IMR-90 (cell line): ENCODE results near the gene HOXC10. TPM values are rescaled to one million over a fixed set of nuclear protein-coding genes. Genes with fewer than 3 reads are reported as not detected.

Experiments used
- ATAC-seq: fragments of 200-7000 bp; cut with Tn5 transposase; 2 replicates; pipeline ENCODE4 v1.9.1; 2020; ENCODE audit warnings: low read depth, mild to moderate bottlenecking, moderate library complexity
- BruUV-seq: library from RNA; stranded (reverse); fragments of 400-500 nt; replicated peaks from 2 replicates; lab custom pipeline; 2021; lab: Mats Ljungman, UMichigan
- CTCF ChIA-PET: fragments of 300-600 bp; formaldehyde crosslinking; extraction: SDS; loops from one replicate; lab custom pipeline; 2021; ENCODE audit warnings: antibody characterized with exemption; lab: Yijun Ruan, JAX
- POLR2A ChIA-PET: fragments of 300-600 bp; sonication (Branson Sonifier 250); formaldehyde crosslinking; loops from one replicate; lab custom pipeline; 2022; ENCODE audit warnings: antibody characterized with exemption; ENCODE audit not compliant: unreplicated experiment; lab: Charles Lee
- DNase-seq: peaks from one replicate; pipeline ENCODE4 v3.0.0; 2013
- H2AFZ ChIP-seq: replicated peaks from 2 replicates; pipeline ENCODE3; 2013; ENCODE audit warnings: low read length, mild to moderate bottlenecking; ENCODE audit not compliant: poor library complexity
- H2AK5ac ChIP-seq: 2 replicates; pipeline ENCODE4 v1.6.1; 2013; ENCODE audit warnings: low read depth, low read length, inconsistent platforms
- H2AK9ac ChIP-seq: replicated peaks from 2 replicates; pipeline ENCODE3; 2013; ENCODE audit warnings: mild to moderate bottlenecking, low read depth, low read length, moderate library complexity; ENCODE audit not compliant: poor library complexity
- H2BK120ac ChIP-seq: 2 replicates; pipeline ENCODE4 v1.6.1; 2013; ENCODE audit warnings: low read depth, low read length, inconsistent platforms
- H2BK15ac ChIP-seq: 3 replicates; pipeline ENCODE4 v1.6.1; 2013; ENCODE audit warnings: low read depth, low read length, inconsistent platforms
- H2BK20ac ChIP-seq: 2 replicates; pipeline ENCODE4 v1.6.1; 2013; ENCODE audit warnings: low read depth, mild to moderate bottlenecking, inconsistent platforms, low read length, moderate library complexity
- H2BK5ac ChIP-seq: 2 replicates; pipeline ENCODE4 v1.6.1; 2013; ENCODE audit warnings: mild to moderate bottlenecking, low read depth, low read length, inconsistent platforms; ENCODE audit not compliant: poor library complexity, severe bottlenecking
- H3K14ac ChIP-seq: replicated peaks from 2 replicates; pipeline ENCODE4 v1.6.1; 2013; ENCODE audit warnings: low read depth, low read length, inconsistent platforms
- H3K18ac ChIP-seq: 2 replicates; pipeline ENCODE4 v1.6.1; 2013; ENCODE audit warnings: low read depth, low read length, control low read depth
- H3K23ac ChIP-seq: 2 replicates; pipeline ENCODE4 v1.6.1; 2013; ENCODE audit warnings: low read depth, low read length, inconsistent platforms
- H3K27ac ChIP-seq: 2 replicates; pipeline ENCODE4 v1.5.1; 2013; ENCODE audit warnings: mild to moderate bottlenecking, control low read depth, low read length; ENCODE audit not compliant: insufficient read depth
- H3K27me3 ChIP-seq: 2 replicates; pipeline ENCODE4 v1.6.1; 2013; ENCODE audit warnings: low read length; ENCODE audit not compliant: control insufficient read depth, insufficient read depth
- H3K36me3 ChIP-seq: 2 replicates; pipeline ENCODE4 v1.6.1; 2013; ENCODE audit warnings: low read length, mixed read lengths; ENCODE audit not compliant: control insufficient read depth, insufficient read depth
- H3K4ac ChIP-seq: 2 replicates; pipeline ENCODE4 v1.6.1; 2013; ENCODE audit warnings: low read depth, low read length, inconsistent platforms
- H3K4me1 ChIP-seq: 2 replicates; pipeline ENCODE4 v1.6.1; 2013; ENCODE audit warnings: low read length, mixed read lengths; ENCODE audit not compliant: control insufficient read depth, insufficient read depth
- H3K4me2 ChIP-seq: 2 replicates; pipeline ENCODE4 v1.6.1; 2013; ENCODE audit warnings: low read depth, mild to moderate bottlenecking, control low read depth, low read length, moderate library complexity
- H3K4me3 ChIP-seq: 2 replicates; pipeline ENCODE4 v1.5.1; 2013; ENCODE audit warnings: low read depth, mild to moderate bottlenecking, control low read depth, low read length, moderate library complexity; ENCODE audit not compliant: insufficient read depth
- H3K56ac ChIP-seq: 2 replicates; pipeline ENCODE4 v1.6.1; 2013; ENCODE audit warnings: low read length, inconsistent platforms; ENCODE audit not compliant: insufficient read depth; ENCODE audit errors: extremely low read depth
- H3K79me1 ChIP-seq, 2 experiments: 2 replicates each; pipeline ENCODE4 v1.6.1; 2013; ENCODE audit warnings: low read length in 2 of 2, inconsistent platforms in 1 of 2, low read depth in 1 of 2
- H3K9ac ChIP-seq: 2 replicates; pipeline ENCODE4 v1.6.1; 2013; ENCODE audit warnings: low read depth, low read length, control low read depth
- H3K9me1 ChIP-seq: 2 replicates; pipeline ENCODE4 v1.6.1; 2013; ENCODE audit warnings: low read length, inconsistent platforms; ENCODE audit not compliant: insufficient read depth
- H3K9me3 ChIP-seq: 2 replicates; pipeline ENCODE4 v1.6.1; 2013; ENCODE audit warnings: low read length; ENCODE audit not compliant: control insufficient read depth, insufficient read depth
- H4K20me1 ChIP-seq: 2 replicates; pipeline ENCODE4 v1.6.1; 2013; ENCODE audit warnings: low read length, inconsistent platforms; ENCODE audit not compliant: insufficient read depth
- H4K5ac ChIP-seq: 2 replicates; pipeline ENCODE4 v1.6.1; 2013; ENCODE audit warnings: mild to moderate bottlenecking, low read depth, low read length, control low read depth
- H4K8ac ChIP-seq, 2 experiments: 2 replicates each; pipeline ENCODE4 v1.6.1; 2013; ENCODE audit warnings: low read depth in 2 of 2, low read length in 2 of 2, control low read depth in 1 of 2, inconsistent platforms in 1 of 2
- H4K91ac ChIP-seq: 2 replicates; pipeline ENCODE4 v1.6.1; 2013; ENCODE audit warnings: low read depth, low read length, inconsistent platforms; ENCODE audit not compliant: insufficient read depth
- BHLHE40 ChIP-seq: fragments of 150-350 bp; IDR thresholded peaks from 2 replicates; pipeline ENCODE4 v1.6.1; 2016; ENCODE audit warnings: mild to moderate bottlenecking, low read depth, low read length
- CHD1 ChIP-seq: IDR thresholded peaks from 2 replicates; pipeline ENCODE4 v1.6.1; 2012; ENCODE audit warnings: low read depth, low read length, improper control_type of control experiment
- ELK1 ChIP-seq: fragments of 150-350 bp; IDR thresholded peaks from 2 replicates; pipeline ENCODE4 v1.6.1; 2016; ENCODE audit warnings: low read depth, mild to moderate bottlenecking, low read length, moderate library complexity, borderline replicate concordance
- FOS ChIP-seq: fragments of 150-350 bp; IDR thresholded peaks from 2 replicates; pipeline ENCODE4 v1.6.1; 2016; ENCODE audit warnings: low read depth, low read length
- MAFK ChIP-seq: IDR thresholded peaks from 2 replicates; pipeline ENCODE4 v1.6.1; 2012; ENCODE audit warnings: low read depth, low read length, improper control_type of control experiment
- MAZ ChIP-seq: IDR thresholded peaks from 2 replicates; pipeline ENCODE4 v1.6.1; 2012; ENCODE audit warnings: low read depth, mild to moderate bottlenecking, low read length, improper control_type of control experiment, moderate library complexity, borderline replicate concordance
- NFE2L2 ChIP-seq: fragments of 150-350 bp; IDR thresholded peaks from 2 replicates; pipeline ENCODE4 v1.6.1; 2016; ENCODE audit warnings: low read depth, mild to moderate bottlenecking, low read length
- POLR2A ChIP-seq: IDR thresholded peaks from 2 replicates; pipeline ENCODE4 v1.6.1; 2012; ENCODE audit warnings: mild to moderate bottlenecking, low read depth, low read length
- RAD21 ChIP-seq: IDR thresholded peaks from 2 replicates; pipeline ENCODE4 v1.6.1; 2012; ENCODE audit warnings: low read length, improper control_type of control experiment
- RCOR1 ChIP-seq: IDR thresholded peaks from 2 replicates; pipeline ENCODE4 v1.6.1; 2012; ENCODE audit warnings: mild to moderate bottlenecking, low read length, improper control_type of control experiment; ENCODE audit not compliant: insufficient replicate concordance
- RFX5 ChIP-seq: IDR thresholded peaks from 2 replicates; pipeline ENCODE4 v1.8.0; 2012; ENCODE audit warnings: low read depth, mild to moderate bottlenecking, low read length, moderate library complexity
- SMC3 ChIP-seq: fragments of 150-350 bp; IDR thresholded peaks from 2 replicates; pipeline ENCODE4 v1.6.1; 2016; ENCODE audit warnings: low read depth, mild to moderate bottlenecking, antibody characterized with exemption, low read length, moderate library complexity
- WGBS, 2 experiments: methylation state at CpG; one replicate each; pipeline versions ENCODE4 v1.1.5 to v1.1.7; 2013; ENCODE audit warnings: missing lambda C conversion rate in 2 of 2; ENCODE audit not compliant: insufficient read length in 1 of 2; ENCODE audit errors: extremely low coverage in 2 of 2; 5-methylcytosine and 5-hydroxymethylcytosine counted together
- dilution Hi-C: fragments of 300-500 bp; cut with HindIII; formaldehyde crosslinking; loops from one replicate; pipeline ENCODE4 v1.14.3; 2018; ENCODE audit warnings: low sequenced_read_pairs; ENCODE audit not compliant: unreplicated experiment
- in situ Hi-C: fragments of 300-500 bp; cut with MboI; formaldehyde crosslinking; loops from 3 replicates; pipeline ENCODE4 v1.14.3; 2019; ENCODE audit warnings: low sequenced_read_pairs, inconsistent platforms, mixed read lengths
- intact Hi-C: fragments of 100-400 bp; cut with micrococcal nuclease; formaldehyde crosslinking; loops from 2 replicates; pipeline ENCODE4 v1.10.0; 2022
- polyA plus RNA-seq, 3 experiments: library from polyadenylated mRNA; depleted of rRNA; stranded (reverse); fragments of >200 nt; gene quantifications; 2 replicates each; pipeline ENCODE4 v1.2.3, GENCODE V29; 2012; ENCODE audit warnings: low replicate concordance in 1 of 3
- total RNA-seq: library from RNA; depleted of rRNA; stranded (reverse); fragments of >200 nt; gene quantifications from 2 replicates; pipeline ENCODE4 v1.2.3, GENCODE V29; 2012
- TF ChIP-seq, protein P1 (sequence below): conservative IDR thresholded peaks from 2 replicates; pipeline ENCODE4 v1.5.1; 2012; ENCODE audit warnings: mild to moderate bottlenecking, low read depth, low read length, improper control_type of control experiment
- TF ChIP-seq, protein P2 (sequence below): fragments of 150-350 bp; IDR thresholded peaks from 2 replicates; pipeline ENCODE4 v1.6.1; 2017; ENCODE audit warnings: mild to moderate bottlenecking, antibody characterized with exemption, low read length, low read depth

HOXC10 gene
- total and polyA plus RNA-seq, 2 of the 4 experiments (the other 2 are of a cell fraction), result 0.15 TPM; not detected in 1

DNA sequence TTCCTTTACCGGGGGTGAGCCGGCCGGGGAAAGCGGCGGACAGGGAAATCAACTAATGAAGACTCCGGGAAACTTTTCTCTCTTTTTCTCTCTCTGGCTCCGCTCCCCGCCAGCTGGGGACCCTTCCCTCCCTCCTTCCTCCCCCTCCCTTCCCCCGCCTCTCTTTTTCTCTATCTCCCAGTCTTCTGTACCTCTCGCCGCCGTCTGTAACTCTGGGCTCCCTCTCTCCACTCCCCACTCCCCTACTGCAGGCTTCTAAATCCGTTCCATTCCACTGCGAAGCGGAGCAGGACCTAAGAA lies 18.9 kb upstream of the HOXC10 start:
- no peak overlapping the region for H2AK9ac ChIP-seq
- H3K4me3 ChIP-seq, result no peak overlapping the region
- intact Hi-C loops, result no loop called here
- DNase-seq (no peak), ATAC-seq (no peak)
- no peak overlapping the region for H4K8ac ChIP-seq
- no peak overlapping the region for H3K56ac ChIP-seq
- peaks cover 2% of the 10 kb centered on the region for H3K9me3 ChIP-seq
- BruUV-seq, result no TSS peak
- no peak overlapping the region for H2AK5ac ChIP-seq
- ChIA-PET POLR2A (no interaction called here), CTCF (no interaction called here)
- H3K27ac ChIP-seq, result no peak overlapping the region
- H4K91ac ChIP-seq, result no peak overlapping the region
- TF ChIP-seq RCOR1 (no peak), SMC3 (no peak), MAFK (no peak), MAZ (no peak), CHD1 (no peak), FOS (no peak), BHLHE40 (no peak), POLR2A (no peak), NFE2L2 (no peak), ELK1 (no peak), RAD21 (no peak), RFX5 (no peak)
- TF ChIP-seq, protein P1, sequence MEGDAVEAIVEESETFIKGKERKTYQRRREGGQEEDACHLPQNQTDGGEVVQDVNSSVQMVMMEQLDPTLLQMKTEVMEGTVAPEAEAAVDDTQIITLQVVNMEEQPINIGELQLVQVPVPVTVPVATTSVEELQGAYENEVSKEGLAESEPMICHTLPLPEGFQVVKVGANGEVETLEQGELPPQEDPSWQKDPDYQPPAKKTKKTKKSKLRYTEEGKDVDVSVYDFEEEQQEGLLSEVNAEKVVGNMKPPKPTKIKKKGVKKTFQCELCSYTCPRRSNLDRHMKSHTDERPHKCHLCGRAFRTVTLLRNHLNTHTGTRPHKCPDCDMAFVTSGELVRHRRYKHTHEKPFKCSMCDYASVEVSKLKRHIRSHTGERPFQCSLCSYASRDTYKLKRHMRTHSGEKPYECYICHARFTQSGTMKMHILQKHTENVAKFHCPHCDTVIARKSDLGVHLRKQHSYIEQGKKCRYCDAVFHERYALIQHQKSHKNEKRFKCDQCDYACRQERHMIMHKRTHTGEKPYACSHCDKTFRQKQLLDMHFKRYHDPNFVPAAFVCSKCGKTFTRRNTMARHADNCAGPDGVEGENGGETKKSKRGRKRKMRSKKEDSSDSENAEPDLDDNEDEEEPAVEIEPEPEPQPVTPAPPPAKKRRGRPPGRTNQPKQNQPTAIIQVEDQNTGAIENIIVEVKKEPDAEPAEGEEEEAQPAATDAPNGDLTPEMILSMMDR, result no peak
- TF ChIP-seq, protein P2, sequence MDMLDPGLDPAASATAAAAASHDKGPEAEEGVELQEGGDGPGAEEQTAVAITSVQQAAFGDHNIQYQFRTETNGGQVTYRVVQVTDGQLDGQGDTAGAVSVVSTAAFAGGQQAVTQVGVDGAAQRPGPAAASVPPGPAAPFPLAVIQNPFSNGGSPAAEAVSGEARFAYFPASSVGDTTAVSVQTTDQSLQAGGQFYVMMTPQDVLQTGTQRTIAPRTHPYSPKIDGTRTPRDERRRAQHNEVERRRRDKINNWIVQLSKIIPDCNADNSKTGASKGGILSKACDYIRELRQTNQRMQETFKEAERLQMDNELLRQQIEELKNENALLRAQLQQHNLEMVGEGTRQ, result no peak
- in situ Hi-C loops, result no loop called here
- no peak overlapping the region for H2BK15ac ChIP-seq
- no peak overlapping the region for H3K14ac ChIP-seq
- H3K27me3 ChIP-seq, result peaks cover 95% of the 10 kb centered on the region
- H4K20me1 ChIP-seq, result no peaks in the 10 kb centered on the region
- H4K5ac ChIP-seq, result no peak overlapping the region
- no peak overlapping the region for H3K18ac ChIP-seq
- no peak overlapping the region for H2BK120ac ChIP-seq
- no peak overlapping the region for H2BK20ac ChIP-seq
- no peak overlapping the region for H3K23ac ChIP-seq
- no peak overlapping the region; the same call in 1 of the 2 replicates for H3K4me2 ChIP-seq
- WGBS, 2 experiments, result 0% methylated on average over 6 of the region's 15 CpGs; no CpG with 5 or more reads in 1 of the 2 experiments
- dilution Hi-C loops, result no loop called here
- no peak overlapping the region for H2AFZ ChIP-seq
- H3K4ac ChIP-seq, result no peak overlapping the region
- no peaks in the 10 kb centered on the region for H3K79me1 ChIP-seq
- H3K9ac ChIP-seq, result no peak overlapping the region
- no peak overlapping the region for H2BK5ac ChIP-seq
- H3K4me1 ChIP-seq, result no peaks in the 10 kb centered on the region
- no peaks in the 10 kb centered on the region for H3K9me1 ChIP-seq
- H3K36me3 ChIP-seq, result no peaks in the 10 kb centered on the region
